ENCODE results near the gene ZBTB7C.

The ZBTB7C gene

DNA sequence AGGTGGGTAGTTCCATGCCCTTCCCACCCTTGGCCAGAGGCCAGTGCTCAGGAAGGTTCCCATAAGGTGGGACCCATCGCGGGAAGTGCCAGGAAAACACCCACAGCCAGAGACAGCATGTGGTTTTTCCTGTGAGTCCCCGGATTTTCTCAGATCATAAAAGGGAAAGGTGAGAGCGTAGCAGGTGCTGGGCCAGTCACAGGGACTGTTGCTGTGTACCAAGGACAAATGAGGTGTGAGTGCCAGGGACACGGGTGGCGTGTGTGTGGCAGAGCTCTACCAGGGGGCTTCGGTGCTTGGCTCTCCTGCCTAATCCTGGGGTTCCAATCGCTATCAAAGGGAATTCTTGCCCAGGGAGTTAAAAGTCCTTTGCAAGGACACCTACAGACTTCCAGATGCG is 319.2 kb downstream of the ZBTB7C start:
- TF ChIP-seq, protein P1, sequence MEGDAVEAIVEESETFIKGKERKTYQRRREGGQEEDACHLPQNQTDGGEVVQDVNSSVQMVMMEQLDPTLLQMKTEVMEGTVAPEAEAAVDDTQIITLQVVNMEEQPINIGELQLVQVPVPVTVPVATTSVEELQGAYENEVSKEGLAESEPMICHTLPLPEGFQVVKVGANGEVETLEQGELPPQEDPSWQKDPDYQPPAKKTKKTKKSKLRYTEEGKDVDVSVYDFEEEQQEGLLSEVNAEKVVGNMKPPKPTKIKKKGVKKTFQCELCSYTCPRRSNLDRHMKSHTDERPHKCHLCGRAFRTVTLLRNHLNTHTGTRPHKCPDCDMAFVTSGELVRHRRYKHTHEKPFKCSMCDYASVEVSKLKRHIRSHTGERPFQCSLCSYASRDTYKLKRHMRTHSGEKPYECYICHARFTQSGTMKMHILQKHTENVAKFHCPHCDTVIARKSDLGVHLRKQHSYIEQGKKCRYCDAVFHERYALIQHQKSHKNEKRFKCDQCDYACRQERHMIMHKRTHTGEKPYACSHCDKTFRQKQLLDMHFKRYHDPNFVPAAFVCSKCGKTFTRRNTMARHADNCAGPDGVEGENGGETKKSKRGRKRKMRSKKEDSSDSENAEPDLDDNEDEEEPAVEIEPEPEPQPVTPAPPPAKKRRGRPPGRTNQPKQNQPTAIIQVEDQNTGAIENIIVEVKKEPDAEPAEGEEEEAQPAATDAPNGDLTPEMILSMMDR (conservative IDR thresholded peaks at IDR 0.05; ENCODE audit: low read depth, low read length): no peak
- H3K4me3 ChIP-seq (ENCODE audit: low read length): no peak overlapping the region
- no peak for DNase-seq (ENCODE audit: low read depth)

DNA sequence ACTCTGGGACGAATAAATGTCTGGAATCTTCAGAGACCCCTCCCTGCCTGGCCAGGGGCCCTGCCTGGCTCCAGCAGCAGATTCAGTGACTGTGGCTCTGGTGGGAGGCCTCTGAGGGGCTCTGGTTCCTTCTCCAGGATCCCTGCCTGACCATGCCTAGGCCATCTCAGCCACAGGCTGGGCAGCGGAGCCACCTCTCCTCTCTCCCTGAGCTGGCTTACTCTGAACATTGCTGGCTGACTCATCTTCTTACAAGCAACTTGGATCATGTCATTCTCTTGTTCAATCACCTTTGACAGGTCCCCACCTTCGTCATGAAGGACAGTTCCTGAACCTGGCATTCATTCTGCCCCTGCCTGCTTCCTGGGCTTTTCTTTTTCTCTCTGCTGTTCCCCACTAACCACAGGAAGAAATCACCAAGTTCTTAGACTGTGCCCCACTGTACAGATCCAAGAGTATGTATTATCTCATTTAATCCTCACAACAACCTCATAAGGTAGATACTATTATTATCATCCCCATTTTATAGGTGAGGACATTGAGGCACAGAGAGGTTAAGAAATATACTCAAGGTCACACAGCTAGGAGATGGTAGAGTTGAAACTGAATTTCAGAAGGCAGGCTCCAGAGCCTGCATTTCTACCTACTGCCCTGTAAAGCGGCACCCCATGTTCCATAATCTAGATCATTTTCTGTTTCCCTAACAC is 323.2 kb downstream of the ZBTB7C start:
- TF ChIP-seq, protein P1 (conservative IDR thresholded peaks at IDR 0.05; ENCODE audit: low read depth, low read length): no peak
- H3K4me3 ChIP-seq (ENCODE audit: low read length): no peak overlapping the region
- DNase-seq (ENCODE audit: low read depth): no peak

DNA sequence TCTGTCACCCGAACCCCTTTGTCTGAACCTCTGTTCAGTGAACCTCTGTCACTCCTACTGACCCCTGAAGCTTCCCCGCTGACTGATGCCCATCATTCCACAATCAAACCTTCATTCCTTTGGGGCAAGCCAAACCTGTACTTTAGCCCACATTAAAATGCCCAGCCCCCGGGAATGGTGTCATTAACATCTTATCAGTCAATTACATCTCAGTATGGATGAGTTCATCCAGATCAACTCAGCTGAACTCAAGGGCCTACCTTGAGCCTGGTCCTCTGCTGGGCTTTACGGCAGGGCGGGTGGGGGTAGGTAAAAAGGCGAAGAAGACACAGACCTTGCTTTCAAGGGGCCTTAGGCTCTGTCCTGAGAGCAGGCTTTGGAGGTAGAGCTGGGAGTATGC is 324.3 kb downstream of the ZBTB7C start:
- H3K4me3 ChIP-seq (ENCODE audit: low read length): no peak overlapping the region
- DNase-seq (ENCODE audit: low read depth): no peak
- TF ChIP-seq, protein P1 (conservative IDR thresholded peaks at IDR 0.05; ENCODE audit: low read depth, low read length): no peak

DNA sequence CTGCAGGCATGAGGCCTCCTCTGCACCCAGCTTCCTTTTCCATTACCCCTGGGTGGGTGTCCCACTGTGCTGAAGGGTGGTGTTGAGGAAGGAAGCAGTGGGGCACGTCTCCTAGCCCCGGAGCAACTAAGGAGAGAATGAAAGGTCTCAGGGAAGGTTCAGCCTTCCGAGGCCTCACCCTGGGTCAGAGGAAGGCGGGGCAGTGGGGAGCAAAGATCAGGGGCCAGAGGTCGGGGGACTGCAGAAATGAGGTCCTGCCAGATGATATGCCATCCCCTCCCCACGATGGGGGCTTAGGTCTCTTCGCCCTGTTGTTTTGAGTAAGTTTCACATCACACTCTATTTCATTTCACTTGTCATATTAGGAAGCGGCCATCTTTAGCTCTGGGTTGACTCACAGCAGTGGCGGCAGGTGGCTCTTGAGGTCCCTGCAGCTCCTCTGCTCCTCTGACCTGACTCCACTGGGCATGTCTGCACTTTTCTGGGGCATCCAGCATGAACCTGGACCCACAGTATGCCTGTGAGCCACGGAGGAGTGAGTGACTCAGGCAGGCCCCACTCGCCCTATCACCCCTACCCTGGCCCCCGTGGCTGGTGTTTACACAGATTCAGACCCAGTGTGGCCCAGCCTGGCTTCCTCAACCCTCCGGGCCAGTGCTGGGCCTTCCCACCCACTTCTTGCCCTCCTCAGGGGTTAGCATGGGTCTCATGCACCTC is 325.0 kb downstream of the ZBTB7C start:
- H3K4me3 ChIP-seq (ENCODE audit: low read length): no peak overlapping the region
- no peak for DNase-seq (ENCODE audit: low read depth)
- TF ChIP-seq, protein P1 (conservative IDR thresholded peaks at IDR 0.05; ENCODE audit: low read depth, low read length): no peak

DNA sequence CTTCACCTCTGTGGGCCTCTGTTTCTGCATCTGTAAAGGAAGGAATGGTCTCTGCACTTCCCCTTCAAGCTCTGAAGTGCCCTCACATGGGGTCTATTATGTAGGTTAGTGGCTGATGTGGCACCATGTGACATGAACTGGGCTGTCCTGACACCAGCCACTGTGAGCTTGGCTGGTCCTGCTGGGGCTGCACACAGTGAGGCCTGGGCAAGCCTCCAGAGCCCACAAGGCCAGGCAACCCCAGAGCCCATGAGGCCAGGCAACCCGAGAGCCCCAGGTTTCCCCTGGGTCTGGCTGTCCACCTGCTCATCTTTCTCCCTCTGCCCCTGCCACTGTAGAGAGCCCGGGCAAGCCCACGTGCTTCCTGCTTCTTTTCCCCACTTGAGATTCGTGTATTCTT is 328.6 kb downstream of the ZBTB7C start:
- no peak overlapping the region for H3K4me3 ChIP-seq (ENCODE audit: low read length)
- DNase-seq (ENCODE audit: low read depth): no peak
- TF ChIP-seq, protein P1 (conservative IDR thresholded peaks at IDR 0.05; ENCODE audit: low read depth, low read length): no peak

DNA sequence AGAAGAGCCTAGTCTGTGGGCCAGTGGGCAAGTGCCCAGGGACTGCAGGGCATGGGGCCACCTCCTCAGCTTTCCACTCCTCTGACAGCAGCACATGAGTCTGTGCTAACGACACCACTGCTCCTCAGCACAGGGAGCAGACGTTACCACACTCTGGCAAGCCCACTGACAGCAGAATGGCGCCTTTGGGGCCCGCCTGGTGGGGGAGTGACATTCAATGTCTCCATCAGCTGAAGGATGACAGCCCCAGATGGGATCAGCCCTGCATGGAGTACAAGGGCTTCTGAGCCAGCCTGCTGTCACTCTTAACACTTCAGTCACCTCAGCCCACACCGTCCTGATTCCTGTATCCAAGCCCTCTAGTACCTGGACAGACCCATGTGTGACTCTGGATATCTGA is 329.3 kb downstream of the ZBTB7C start:
- H3K4me3 ChIP-seq (ENCODE audit: low read length): no peak overlapping the region
- DNase-seq (ENCODE audit: low read depth): no peak
- TF ChIP-seq, protein P1 (conservative IDR thresholded peaks at IDR 0.05; ENCODE audit: low read depth, low read length): no peak

DNA sequence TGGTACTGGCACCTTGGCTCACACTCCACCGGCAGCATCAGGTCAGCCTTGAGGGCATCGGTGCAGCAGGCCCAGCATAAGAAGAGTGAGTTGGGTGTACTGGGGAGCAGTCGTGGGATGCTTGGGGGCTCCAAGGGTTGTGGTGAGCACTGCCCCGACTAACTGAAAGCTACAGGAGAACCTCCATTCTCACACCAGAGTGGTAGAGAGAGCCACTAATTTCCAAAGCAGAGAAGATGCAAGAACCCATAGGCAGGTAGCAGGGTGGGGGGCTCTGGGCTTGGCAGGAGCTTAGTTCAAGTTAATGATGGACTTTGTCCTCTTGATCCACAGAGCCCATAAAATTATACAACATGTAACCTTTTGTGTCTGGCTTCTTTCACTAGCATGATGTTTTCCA is 330.7 kb downstream of the ZBTB7C start:
- no peak for DNase-seq (ENCODE audit: low read depth)
- TF ChIP-seq, protein P1 (conservative IDR thresholded peaks at IDR 0.05; ENCODE audit: low read depth, low read length): no peak
- H3K4me3 ChIP-seq (ENCODE audit: low read length): no peak overlapping the region
